Trophoblast cell (in vitro differentiated cells and primary cell): ENCODE results near the gene SYNGR4.

Source experiments
- DNase-seq, 2 donors: peaks; one replicate each; pipeline ENCODE4 v3.0.0-alpha.2; 2016
- H2AFZ ChIP-seq: 2 replicates; pipeline ENCODE4 v1.6.1; 2013; ENCODE audit warnings: low read length, moderate library complexity, mild to moderate bottlenecking; ENCODE audit not compliant: insufficient read depth, poor library complexity
- H2AK5ac ChIP-seq: 2 replicates; pipeline ENCODE4 v1.6.1; 2013; ENCODE audit warnings: mild to moderate bottlenecking, low read length
- H2BK120ac ChIP-seq: 2 replicates; pipeline ENCODE4 v1.6.1; 2013; ENCODE audit warnings: low read length, mild to moderate bottlenecking, moderate library complexity; ENCODE audit not compliant: insufficient read depth, poor library complexity
- H2BK12ac ChIP-seq: 2 replicates; pipeline ENCODE4 v1.6.1; 2013; ENCODE audit warnings: mild to moderate bottlenecking, low read length, moderate library complexity
- H2BK5ac ChIP-seq: 2 replicates; pipeline ENCODE4 v1.6.1; 2013; ENCODE audit warnings: low read length, low read depth, moderate library complexity, mild to moderate bottlenecking; ENCODE audit not compliant: poor library complexity
- H3K14ac ChIP-seq: 2 replicates; pipeline ENCODE4 v1.6.1; 2013; ENCODE audit warnings: mild to moderate bottlenecking, low read length
- H3K18ac ChIP-seq: 2 replicates; pipeline ENCODE4 v1.6.1; 2013; ENCODE audit warnings: mild to moderate bottlenecking, low read length
- H3K23ac ChIP-seq: 2 replicates; pipeline ENCODE4 v1.6.1; 2013; ENCODE audit warnings: low read length
- H3K27ac ChIP-seq: 2 replicates; pipeline ENCODE4 v1.5.1; 2013; ENCODE audit warnings: low read depth, mild to moderate bottlenecking, inconsistent platforms, low read length, moderate library complexity
- H3K27me3 ChIP-seq: 2 replicates; pipeline ENCODE4 v1.6.1; 2013; ENCODE audit warnings: inconsistent platforms, mild to moderate bottlenecking, low read length, moderate library complexity; ENCODE audit not compliant: insufficient read depth
- H3K36me3 ChIP-seq, 2 experiments: 1 replicate in 1 of 2; 2 replicates in 1 of 2; pipeline ENCODE4 v1.6.1; 2013; ENCODE audit warnings: low read length in 2 of 2, mild to moderate bottlenecking in 2 of 2, moderate library complexity in 1 of 2; ENCODE audit not compliant: insufficient read depth in 2 of 2, control insufficient read depth in 1 of 2
- H3K4ac ChIP-seq: 2 replicates; pipeline ENCODE4 v1.6.1; 2013; ENCODE audit warnings: low read depth, mild to moderate bottlenecking, low read length, moderate library complexity
- H3K4me1 ChIP-seq, 2 experiments: 1 replicate in 1 of 2; 2 replicates in 1 of 2; pipeline ENCODE4 v1.6.1; 2013; ENCODE audit warnings: low read length in 2 of 2, mild to moderate bottlenecking in 2 of 2, moderate library complexity in 1 of 2; ENCODE audit not compliant: insufficient read depth in 2 of 2, control insufficient read depth in 1 of 2
- H3K4me2 ChIP-seq: 2 replicates; pipeline ENCODE4 v1.6.1; 2013; ENCODE audit warnings: inconsistent platforms, mild to moderate bottlenecking, low read length, moderate library complexity
- H3K4me3 ChIP-seq: 2 replicates; pipeline ENCODE4 v1.5.1; 2013; ENCODE audit warnings: mild to moderate bottlenecking, low read depth, low read length, inconsistent platforms
- H3K79me1 ChIP-seq: one replicate; pipeline ENCODE4 v1.6.1; 2013; ENCODE audit warnings: low read length
- H3K79me2 ChIP-seq: 2 replicates; pipeline ENCODE4 v1.6.1; 2013; ENCODE audit warnings: low read length, mild to moderate bottlenecking; ENCODE audit not compliant: control insufficient read depth, insufficient read depth, poor library complexity
- H3K9ac ChIP-seq: 2 replicates; pipeline ENCODE4 v1.6.1; 2013; ENCODE audit warnings: mild to moderate bottlenecking, low read length
- H3K9me3 ChIP-seq: 2 replicates; pipeline ENCODE4 v1.6.1; 2013; ENCODE audit warnings: low read depth, mild to moderate bottlenecking, control low read depth, inconsistent platforms, low read length; ENCODE audit not compliant: insufficient read depth
- H4K12ac ChIP-seq: 2 replicates; pipeline ENCODE4 v1.6.1; 2013; ENCODE audit warnings: low read depth, mild to moderate bottlenecking, low read length, moderate library complexity
- H4K8ac ChIP-seq: 2 replicates; pipeline ENCODE4 v1.6.1; 2013; ENCODE audit warnings: low read depth, mild to moderate bottlenecking, low read length, moderate library complexity
- H4K91ac ChIP-seq: one replicate; pipeline ENCODE4 v1.6.1; 2013; ENCODE audit warnings: low read depth, mild to moderate bottlenecking, low read length, moderate library complexity
- WGBS: extraction: QIAGEN DNeasy Blood & Tissue Kit; methylation state at CpG from one replicate; pipeline ENCODE4 v1.1.7; 2013; ENCODE audit warnings: missing lambda C conversion rate; ENCODE audit not compliant: insufficient read length, insufficient coverage; ENCODE audit errors: extremely low coverage; 5-methylcytosine and 5-hydroxymethylcytosine counted together

SYNGR4 gene

GRCh38 chr19:48359123-48359522, 5.0 kb upstream of the SYNGR4 start:
- H3K18ac ChIP-seq, result no peak overlapping the region
- H2BK120ac ChIP-seq, result no peak overlapping the region
- no peak overlapping the region for H4K12ac ChIP-seq
- H3K4ac ChIP-seq, result no peak overlapping the region
- no peak overlapping the region for H3K14ac ChIP-seq
- peaks cover 0 to 2% of the 10 kb centered on the region in 2 experiments for H3K4me1 ChIP-seq
- H3K27me3 ChIP-seq, result no peaks in the 10 kb centered on the region
- no peak overlapping the region for H3K23ac ChIP-seq
- no peak overlapping the region for H3K27ac ChIP-seq
- no peak overlapping the region for H4K91ac ChIP-seq
- H3K36me3 ChIP-seq, result no peaks in the 10 kb centered on the region
- no peak overlapping the region for H3K9ac ChIP-seq
- H2AFZ ChIP-seq, result no peak overlapping the region
- H3K9me3 ChIP-seq, result no peaks in the 10 kb centered on the region
- no peak overlapping the region for H2AK5ac ChIP-seq
- no peak for DNase-seq
- no peaks in the 10 kb centered on the region for H3K79me2 ChIP-seq
- no peak overlapping the region for H2BK12ac ChIP-seq
- no peak overlapping the region for H2BK5ac ChIP-seq
- no peak overlapping the region for H4K8ac ChIP-seq
- H3K4me2 ChIP-seq, result no peak overlapping the region
- H3K79me1 ChIP-seq, result peaks cover 8% of the 10 kb centered on the region
- no CpG with 5 or more reads among the region's 5 CpGs for WGBS
- H3K4me3 ChIP-seq, result no peak overlapping the region

GRCh38 chr19:48361912-48362311, 2.3 kb upstream of the SYNGR4 start:
- no CpG with 5 or more reads among the region's 3 CpGs for WGBS
- Histone ChIP-seq H3K79me2 (no peaks in the 10 kb centered on the region), H3K27ac (no peak overlapping the region), H2BK5ac (no peak overlapping the region), H2BK12ac (no peak overlapping the region), H2AFZ (no peak overlapping the region), H3K36me3 (no peaks in the 10 kb centered on the region), H3K23ac (no peak overlapping the region), H3K4me3 (no peak overlapping the region), H3K27me3 (no peaks in the 10 kb centered on the region), H3K18ac (no peak overlapping the region), H3K4ac (no peak overlapping the region), H4K8ac (no peak overlapping the region), H4K91ac (no peak overlapping the region), H3K4me2 (no peak overlapping the region), H3K9me3 (peaks cover 3% of the 10 kb centered on the region), H3K9ac (no peak overlapping the region), H2AK5ac (no peak overlapping the region), H2BK120ac (no peak overlapping the region), H4K12ac (no peak overlapping the region), H3K4me1 (peaks cover 4 to 5% of the 10 kb centered on the region in 2 experiments), H3K14ac (no peak overlapping the region), H3K79me1 (peaks cover 13% of the 10 kb centered on the region)
- no peak for DNase-seq

- H2AFZ ChIP-seq, result peak overlapping the region; percentile 82
- H3K18ac ChIP-seq, result peak overlapping the region; percentile 43
- peak overlapping the region; percentile 85 for H3K9ac ChIP-seq
- H3K36me3 ChIP-seq, result no peaks in the 10 kb centered on the region
- H4K8ac ChIP-seq, result peak overlapping the region; percentile 78
- DNase-seq, result peak; percentile 97 to 98
- WGBS, result no CpG with 5 or more reads among the region's 26 CpGs
- H3K14ac ChIP-seq, result peak overlapping the region; percentile 76
- H4K12ac ChIP-seq, result peak overlapping the region; percentile 95
- peak overlapping the region; percentile 4 for H2BK5ac ChIP-seq
- no peaks in the 10 kb centered on the region for H3K27me3 ChIP-seq
- peak overlapping the region; percentile 66 for H3K4me3 ChIP-seq
- peak overlapping the region; percentile 52 for H3K27ac ChIP-seq
- peak overlapping the region; percentile 68 for H4K91ac ChIP-seq
- H2BK12ac ChIP-seq, result no peak overlapping the region
- H3K79me2 ChIP-seq, result no peaks in the 10 kb centered on the region
- H3K79me1 ChIP-seq, result peaks cover 13% of the 10 kb centered on the region
- H3K9me3 ChIP-seq, result peaks cover 3% of the 10 kb centered on the region
- peaks cover 4 to 5% of the 10 kb centered on the region in 2 experiments for H3K4me1 ChIP-seq
- H3K23ac ChIP-seq, result no peak overlapping the region
- H2BK120ac ChIP-seq, result peak overlapping the region; percentile 4
- peak overlapping the region; percentile 24 for H2AK5ac ChIP-seq
- peak overlapping the region; percentile 72 for H3K4me2 ChIP-seq
- peak overlapping the region; percentile 5 for H3K4ac ChIP-seq
Observed at GRCh38 chr19:48362716-48363499, 1.3 kb upstream of the SYNGR4 start.

- peak overlapping the region; percentile 95 for H4K12ac ChIP-seq
- H3K9me3 ChIP-seq, result peaks cover 3% of the 10 kb centered on the region
- H4K91ac ChIP-seq, result peak overlapping the region; percentile 68
- peaks cover 13% of the 10 kb centered on the region for H3K79me1 ChIP-seq
- peak overlapping the region; percentile 4 for H2BK120ac ChIP-seq
- H2AFZ ChIP-seq, result peak overlapping the region; percentile 82
- no CpG with 5 or more reads among the region's 10 CpGs for WGBS
- peak in 1 of 2 donors; percentile 54 for DNase-seq
- H2BK12ac ChIP-seq, result no peak overlapping the region
- no peaks in the 10 kb centered on the region for H3K27me3 ChIP-seq
- peak overlapping the region; percentile 43 for H3K18ac ChIP-seq
- H3K23ac ChIP-seq, result no peak overlapping the region
- H3K14ac ChIP-seq, result peak overlapping the region; percentile 76
- peak overlapping the region; percentile 85 for H3K9ac ChIP-seq
- H2BK5ac ChIP-seq, result peak overlapping the region; percentile 4
- H3K36me3 ChIP-seq, result no peaks in the 10 kb centered on the region
- no peaks in the 10 kb centered on the region for H3K79me2 ChIP-seq
- H3K4ac ChIP-seq, result peak overlapping the region; percentile 5
- H3K4me1 ChIP-seq, result peaks cover 4 to 5% of the 10 kb centered on the region in 2 experiments
- H3K4me3 ChIP-seq, result peak overlapping the region; percentile 66
- peak overlapping the region; percentile 52 for H3K27ac ChIP-seq
- peak overlapping the region; percentile 24 for H2AK5ac ChIP-seq
- H3K4me2 ChIP-seq, result peak overlapping the region; percentile 72
- peak overlapping the region; percentile 78 for H4K8ac ChIP-seq
Observed at GRCh38 chr19:48363500-48363809, 712 bp upstream of the SYNGR4 start.
